H1 (cell line): ENCODE measurements around the gene UTP25. TPM values are rescaled to one million over a fixed set of nuclear protein-coding genes. Genes with fewer than 3 reads are reported as not detected.
A peak's percentile ranks its signal among the peaks of the same experiment; 100 is the strongest.

ENCODE experiments used
- CTCF ChIA-PET: fragments of 300-600 bp; sonication (Branson Sonifier 250); formaldehyde crosslinking; loops from one replicate; lab custom pipeline; 2021; ENCODE audit not compliant: partially characterized antibody; lab: Charles Lee
- POLR2A ChIA-PET: fragments of 300-600 bp; sonication (Branson Sonifier 250); formaldehyde crosslinking; loops from one replicate; lab custom pipeline; 2021; ENCODE audit warnings: inconsistent platforms; ENCODE audit not compliant: partially characterized antibody; lab: Charles Lee
- DNase-seq, 2 experiments: peaks; one replicate each; pipeline versions ENCODE4 v3.0.0 to v3.0.0-alpha.2; 2010 to 2022; ENCODE audit warnings: low spot score in 2 of 2, low read depth in 1 of 2, mixed read lengths in 1 of 2
- FAIRE-seq: peaks from 2 replicates; lab custom pipeline; 2011; peaks lifted over from hg19 to GRCh38; lab: Jason Lieb, UNC
- H2AFZ ChIP-seq: 2 replicates; pipeline ENCODE4 v1.8.1; 2012; ENCODE audit warnings: low read length, inconsistent platforms
- H2AK5ac ChIP-seq: 2 replicates; pipeline ENCODE4 v1.6.1; 2013; ENCODE audit warnings: low read depth, low read length
- H2BK120ac ChIP-seq: replicated peaks from 2 replicates; pipeline ENCODE3; 2013; ENCODE audit warnings: low read depth, low read length, inconsistent platforms
- H2BK12ac ChIP-seq: 2 replicates; pipeline ENCODE4 v1.6.1; 2013; ENCODE audit warnings: low read depth, low read length
- H2BK15ac ChIP-seq: 2 replicates; pipeline ENCODE4 v1.6.1; 2013; ENCODE audit warnings: low read length
- H2BK20ac ChIP-seq: 2 replicates; pipeline ENCODE4 v1.6.1; 2013; ENCODE audit warnings: low read length
- H2BK5ac ChIP-seq: 2 replicates; pipeline ENCODE4 v1.6.1; 2013; ENCODE audit warnings: low read depth, low read length
- H3K14ac ChIP-seq: 2 replicates; pipeline ENCODE4 v1.6.1; 2013; ENCODE audit warnings: inconsistent platforms; ENCODE audit not compliant: insufficient read length
- H3K18ac ChIP-seq: 2 replicates; pipeline ENCODE4 v1.6.1; 2013; ENCODE audit warnings: low read length; ENCODE audit errors: extremely low read depth
- H3K23ac ChIP-seq: 2 replicates; pipeline ENCODE4 v1.6.1; 2013; ENCODE audit warnings: inconsistent platforms; ENCODE audit not compliant: insufficient read length
- H3K23me2 ChIP-seq: 2 replicates; pipeline ENCODE4 v1.6.1; 2013; ENCODE audit warnings: low read depth, low read length
- H3K27ac ChIP-seq: 2 replicates; pipeline ENCODE4 v1.6.1; 2011; ENCODE audit warnings: low read depth, low read length, inconsistent platforms
- H3K27me3 ChIP-seq, 4 experiments: replicated peaks in 1 of 4; 1 replicate in 1 of 4; 2 replicates in 3 of 4; pipeline versions ENCODE4 v1.6.1 to v1.8.1; 2011 to 2013; ENCODE audit warnings: low read length in 3 of 4, mild to moderate bottlenecking in 3 of 4, inconsistent platforms in 2 of 4, mixed read lengths in 2 of 4, moderate library complexity in 1 of 4; ENCODE audit not compliant: control insufficient read depth in 3 of 4, insufficient read depth in 3 of 4; ENCODE audit errors: extremely low read depth in 1 of 4
- H3K36me3 ChIP-seq, 4 experiments: 2 replicates each; pipeline versions ENCODE4 v1.6.1 to v1.8.1; 2011 to 2013; ENCODE audit warnings: mild to moderate bottlenecking in 4 of 4, low read length in 3 of 4, moderate library complexity in 2 of 4, control low read depth in 1 of 4, inconsistent platforms in 1 of 4; ENCODE audit not compliant: insufficient read depth in 4 of 4, control insufficient read depth in 2 of 4
- H3K4ac ChIP-seq: replicated peaks from 2 replicates; pipeline ENCODE3; 2013; ENCODE audit warnings: low read length, low read depth, mixed read lengths, inconsistent platforms; ENCODE audit not compliant: insufficient read length
- H3K4me1 ChIP-seq, 4 experiments: replicated peaks in 1 of 4; 1 replicate in 1 of 4; 2 replicates in 3 of 4; pipeline versions ENCODE4 v1.6.1 to v1.8.1; 2011 to 2013; ENCODE audit warnings: low read length in 3 of 4, inconsistent platforms in 2 of 4, mixed read lengths in 1 of 4; ENCODE audit not compliant: insufficient read depth in 4 of 4, control insufficient read depth in 3 of 4
- H3K4me2 ChIP-seq, 2 experiments: 2 replicates each; pipeline versions ENCODE4 v1.6.1 to v1.8.1; 2011 to 2013; ENCODE audit warnings: low read depth in 2 of 2, low read length in 2 of 2, control low read depth in 1 of 2, inconsistent platforms in 1 of 2, mild to moderate bottlenecking in 1 of 2; ENCODE audit not compliant: insufficient read depth in 1 of 2
- H3K4me3 ChIP-seq, 4 experiments: fragments of 200-600, 300-600 bp in 1 of 4; sonication (generic), shearing (Covaris generic), sonication (Bioruptor Twin) in 1 of 4; 2 replicates each; pipeline versions ENCODE4 v1.5.1 to v1.8.1; 2011 to 2016; ENCODE audit warnings: low read length in 4 of 4, low read depth in 3 of 4, control low read depth in 2 of 4, inconsistent platforms in 2 of 4, mild to moderate bottlenecking in 2 of 4, mixed read lengths in 1 of 4, moderate library complexity in 1 of 4; ENCODE audit not compliant: insufficient read depth in 2 of 4; ENCODE audit errors: extremely low read depth in 1 of 4
- H3K56ac ChIP-seq: replicated peaks from 2 replicates; pipeline ENCODE3; 2013; ENCODE audit warnings: low read depth, mild to moderate bottlenecking, mixed read lengths, low read length, inconsistent platforms; ENCODE audit not compliant: insufficient read length
- H3K79me1 ChIP-seq: 2 replicates; pipeline ENCODE4 v1.6.1; 2013; ENCODE audit warnings: low read depth, low read length, control low read depth
- H3K79me2 ChIP-seq, 2 experiments: 2 replicates each; pipeline versions ENCODE4 v1.6.1 to v1.8.1; 2012 to 2013; ENCODE audit warnings: low read length in 2 of 2, mild to moderate bottlenecking in 2 of 2, inconsistent platforms in 1 of 2; ENCODE audit not compliant: insufficient read depth in 2 of 2, control insufficient read depth in 1 of 2
- H3K9ac ChIP-seq, 4 experiments: replicated peaks in 1 of 4; 1 replicate in 1 of 4; 2 replicates in 3 of 4; pipeline versions ENCODE4 v1.6.1 to v1.8.1; 2011 to 2013; ENCODE audit warnings: low read depth in 3 of 4, low read length in 3 of 4, control low read depth in 2 of 4, mild to moderate bottlenecking in 2 of 4, moderate library complexity in 2 of 4, inconsistent platforms in 1 of 4; ENCODE audit errors: extremely low read depth in 1 of 4
- H3K9me3 ChIP-seq, 2 experiments: 2 replicates each; pipeline versions ENCODE4 v1.6.1 to v1.8.1; 2012 to 2013; ENCODE audit warnings: mild to moderate bottlenecking in 2 of 2, moderate library complexity in 2 of 2, control low read depth in 1 of 2, inconsistent platforms in 1 of 2, low read depth in 1 of 2, low read length in 1 of 2, mixed read lengths in 1 of 2; ENCODE audit not compliant: insufficient read depth in 2 of 2
- H4K20me1 ChIP-seq, 2 experiments: replicated peaks in 1 of 2; 2 replicates each; pipeline versions ENCODE3 to v1.8.1; 2011 to 2013; ENCODE audit warnings: inconsistent platforms in 2 of 2, low read length in 2 of 2, mild to moderate bottlenecking in 1 of 2; ENCODE audit not compliant: insufficient read depth in 2 of 2, control insufficient read depth in 1 of 2
- H4K5ac ChIP-seq: 2 replicates; pipeline ENCODE4 v1.6.1; 2013; ENCODE audit warnings: low read length, low read depth, mixed read lengths, inconsistent platforms; ENCODE audit not compliant: insufficient read length
- H4K8ac ChIP-seq: 2 replicates; pipeline ENCODE4 v1.8.0; 2013; ENCODE audit warnings: mild to moderate bottlenecking, moderate library complexity, low read length, inconsistent platforms; ENCODE audit not compliant: insufficient read depth; ENCODE audit errors: extremely low read depth
- H4K91ac ChIP-seq: replicated peaks from 2 replicates; pipeline ENCODE3; 2013; ENCODE audit warnings: low read length, mixed read lengths, inconsistent platforms; ENCODE audit not compliant: insufficient read length
- CTBP2 ChIP-seq: IDR thresholded peaks from 2 replicates; pipeline ENCODE4 v1.7.0; 2011; ENCODE audit warnings: borderline replicate concordance, mild to moderate bottlenecking, moderate library complexity, mixed read lengths, low read length; ENCODE audit not compliant: insufficient read depth, insufficient read length
- JUND ChIP-seq: IDR thresholded peaks from 2 replicates; pipeline ENCODE4 v1.6.1; 2011; ENCODE audit warnings: mild to moderate bottlenecking, improper control_type of control experiment, low read length
- POLR2AphosphoS5 ChIP-seq: IDR thresholded peaks from 2 replicates; pipeline ENCODE4 v1.6.1; 2011; ENCODE audit warnings: low read depth, low read length
- RXRA ChIP-seq: IDR thresholded peaks from 2 replicates; pipeline ENCODE4 v1.6.1; 2011; ENCODE audit warnings: low read depth, mild to moderate bottlenecking, low read length, moderate library complexity; ENCODE audit not compliant: insufficient read depth
- WGBS, 2 experiments: shearing (Covaris generic) in 1 of 2; methylation state at CpG; one replicate each; pipeline versions ENCODE4 v1.1.6 to v1.1.7; 2013 to 2015; ENCODE audit warnings: low lambda C conversion rate in 2 of 2, mixed read lengths in 2 of 2, inconsistent platforms in 1 of 2, low coverage in 1 of 2, missing lambda C conversion rate in 1 of 2; ENCODE audit not compliant: insufficient replicate concordance in 2 of 2, insufficient coverage in 1 of 2, insufficient read length in 1 of 2; ENCODE audit errors: extremely low coverage in 1 of 2, missing lambda C conversion rate in 1 of 2; 5-methylcytosine and 5-hydroxymethylcytosine counted together
- long read RNA-seq, 2 experiments: library from RNA in 1 of 2; library from capped mRNA in 1 of 2; stranded (forward); transcript quantifications; one replicate each; pipeline ENCODE4 v2.0.0, GENCODE V29; 2021; ENCODE audit warnings: inconsistent platforms in 1 of 2
- polyA minus RNA-seq, 3 experiments: library from RNA; depleted of rRNA, polyadenylated mRNA; stranded (reverse); fragments of >200 nt; gene quantifications; 1 replicate in 2 of 3; 2 replicates in 1 of 3; pipeline ENCODE4 v1.2.3, GENCODE V29; 2011
- polyA plus RNA-seq, 7 experiments: library from polyadenylated mRNA; depleted of rRNA in 3 of 7; stranded (reverse) in 5 of 7; unstranded in 2 of 7; fragments of >200 nt in 5 of 7; fragments of 200-250 nt in 2 of 7; gene quantifications; 1 replicate in 5 of 7; 2 replicates in 1 of 7; 4 replicates in 1 of 7; pipeline versions ENCODE4 v1.2.1 to v1.2.3, GENCODE V29; 2011 to 2013; ENCODE audit warnings: missing spikeins in 2 of 7, mixed read lengths in 2 of 7
- total RNA-seq: library from RNA; stranded (reverse); fragmentation: NEBNext Ultra II Directional; extraction: Animal tissue kit (Norgen Biotek cat#: 25700); gene quantifications from 2 replicates; pipeline ENCODE4 v1.2.1, GENCODE V29; 2021

Gene UTP25, protein sequence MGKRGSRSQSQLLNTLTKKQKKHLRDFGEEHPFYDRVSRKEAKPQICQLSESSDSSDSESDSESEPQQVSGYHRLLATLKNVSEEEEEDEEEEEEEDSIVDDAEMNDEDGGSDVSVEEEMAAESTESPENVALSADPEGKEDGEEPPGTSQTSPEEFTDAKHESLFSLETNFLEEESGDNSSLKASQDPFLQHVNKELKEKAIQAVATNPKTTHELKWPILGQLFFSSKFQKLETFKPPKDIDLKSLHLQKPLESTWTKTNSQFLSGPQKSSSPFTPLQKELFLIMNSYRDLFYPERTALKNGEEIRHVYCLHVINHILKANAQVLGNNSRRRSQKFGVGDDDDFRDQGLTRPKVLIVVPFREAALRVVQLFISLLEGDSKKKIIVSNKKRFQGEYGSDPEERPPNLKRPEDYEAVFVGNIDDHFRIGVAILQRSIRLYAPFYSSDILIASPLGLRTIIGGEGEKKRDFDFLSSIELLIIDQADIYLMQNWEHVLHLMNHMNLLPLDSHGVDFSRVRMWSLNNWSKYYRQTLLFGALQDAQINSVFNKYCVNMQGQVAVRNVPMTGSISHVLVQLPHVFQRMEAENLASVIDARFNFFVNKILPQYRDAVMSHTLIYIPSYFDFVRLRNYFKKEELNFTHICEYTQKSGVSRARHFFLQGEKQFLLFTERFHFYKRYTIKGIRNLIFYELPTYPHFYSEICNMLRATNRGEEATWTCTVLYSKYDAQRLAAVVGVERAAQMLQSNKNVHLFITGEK
- 7.6 and 7.7 TPM in 2 replicates for total RNA-seq
- polyA plus RNA-seq (2011; rRNA removed): 2.7 and 4.0 TPM in 2 replicates
- polyA plus RNA-seq (2011; cell fraction: cytosol; rRNA removed): 4.0 TPM
- 3.3 TPM for polyA plus RNA-seq (2011; cell fraction: nucleus; rRNA removed)
- polyA plus RNA-seq (2012, experiment 1 of 2): 3.5 to 5.8 TPM (median 4.3 TPM) in 4 replicates
- 0.47 TPM for polyA plus RNA-seq (2012, experiment 2 of 2)
- 4.3 TPM for polyA plus RNA-seq (2013, experiment 1 of 2)
- 4.2 TPM for polyA plus RNA-seq (2013, experiment 2 of 2)
- polyA minus RNA-seq (2011; rRNA and poly(A)+ RNA removed): 9.7 and 10.1 TPM in 2 replicates
- 4.1 TPM for polyA minus RNA-seq (2011; cell fraction: cytosol; rRNA and poly(A)+ RNA removed)
- 14.2 TPM for polyA minus RNA-seq (2011; cell fraction: nucleus; rRNA and poly(A)+ RNA removed)
- long read RNA-seq, experiment 1, partial matches to known transcripts: 9 of 12 reads
- long read RNA-seq, experiment 1, other reads (novel, unspliced or antisense): 3 of 12 reads
- long read RNA-seq, experiment 2, full-length matches to known transcripts: 7 of 8 reads
- long read RNA-seq, experiment 2, partial matches to known transcripts: 1 of 8 reads
- long read RNA-seq, experiment 2, other reads (novel, unspliced or antisense): 0 of 8 reads

DNA sequence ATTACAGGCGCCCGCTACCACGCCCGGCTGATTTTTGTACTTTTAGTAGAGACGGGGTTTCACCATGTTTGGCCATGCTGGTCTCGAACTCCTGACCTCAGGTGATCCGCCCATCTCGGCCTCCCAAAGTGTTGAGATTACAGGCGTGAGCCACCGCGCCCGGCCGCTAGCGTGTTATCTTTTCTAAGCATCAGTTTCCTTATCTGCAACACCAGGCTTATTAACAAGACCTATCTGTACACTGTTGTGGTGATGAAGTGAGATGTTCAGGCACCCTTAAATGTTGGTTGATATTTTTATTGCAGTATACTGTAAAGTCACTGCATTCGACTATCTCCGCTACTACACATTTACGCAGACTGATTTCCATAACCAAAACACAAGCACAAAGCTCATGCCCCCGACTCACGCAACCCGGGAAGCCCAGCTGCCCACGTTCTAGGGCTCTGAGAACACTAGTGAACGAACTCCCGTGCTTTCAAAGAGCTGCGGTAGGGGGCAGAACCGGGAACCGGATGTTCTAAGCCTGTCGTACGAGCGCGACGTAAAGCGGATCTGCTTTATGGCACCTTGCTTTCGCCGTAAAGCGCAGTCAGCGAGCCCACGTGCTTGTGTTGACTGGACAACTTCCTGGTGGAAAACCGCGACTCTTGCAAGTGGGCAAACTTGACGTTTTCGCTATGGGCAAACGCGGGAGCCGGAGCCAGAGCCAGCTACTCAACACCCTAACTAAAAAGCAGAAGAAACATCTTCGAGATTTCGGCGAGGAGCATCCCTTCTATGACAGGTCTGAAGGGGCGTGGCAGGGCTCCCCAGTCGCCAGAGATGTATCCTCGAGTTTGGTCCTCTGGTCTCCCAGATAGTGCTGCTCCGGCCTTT, at the start of gene UTP25:
UTP25 (plus strand) TSS at position 589 of the 879 bp plus-strand sequence; CDS start at position 681, 92 bp downstream.
- DNase-seq: peak; percentile 81 to 95
- WGBS, 2 experiments: 23% methylated on average over 48 of the region's 51 CpGs; no CpG with 5 or more reads in 1 of the 2 experiments
- CTCF ChIA-PET: interaction anchor here (0.7 to 11.7 kb wide), 12 partner anchors 10 to 165 kb away, joined by 3 to 254 read pairs (median 3); partner anchors contain the start of gene IRF6
- peak within 1 kb of the TSS; percentile 76 for H4K5ac ChIP-seq
- H2BK120ac ChIP-seq: no peak within 1 kb of the TSS
- H2AK5ac ChIP-seq: no peak within 1 kb of the TSS
- H2BK20ac ChIP-seq: no peak within 1 kb of the TSS
- peak within 1 kb of the TSS; percentile 76 to 97 (median 95) for H3K4me3 ChIP-seq
- no peaks in the 10 kb centered on the region for H4K20me1 ChIP-seq
- H3K4me2 ChIP-seq: peak within 1 kb of the TSS; percentile 27 to 65
- no peak within 1 kb of the TSS for H2BK5ac ChIP-seq
- peaks cover 0 to 10% of the 10 kb centered on the region in 2 experiments; a peak in 2 of 4 replicates for H3K79me2 ChIP-seq
- no peak within 1 kb of the TSS; the same call in 1 of the 2 replicates for H4K8ac ChIP-seq
- no peak within 1 kb of the TSS for H3K14ac ChIP-seq
- no peaks in the 10 kb centered on the region for H3K27me3 ChIP-seq
- no peaks in the 10 kb centered on the region for H3K23me2 ChIP-seq
- peak within 1 kb of the TSS in 3 of 4 experiments; percentile 40 to 47 (median 47); a peak in 5 of 7 replicates for H3K9ac ChIP-seq
- H3K23ac ChIP-seq: no peak within 1 kb of the TSS
- no peaks in the 10 kb centered on the region for H3K4me1 ChIP-seq
- no peak within 1 kb of the TSS for H3K27ac ChIP-seq
- no peak within 1 kb of the TSS for H3K4ac ChIP-seq
- peak; percentile 88 for FAIRE-seq
- H2AFZ ChIP-seq: peak within 1 kb of the TSS; percentile 98
- H3K36me3 ChIP-seq: peaks cover 3 to 16% (median 9%) of the 10 kb centered on the region in 4 experiments; a peak in 6 of 8 replicates
- H3K9me3 ChIP-seq: no peaks in the 10 kb centered on the region
- H2BK12ac ChIP-seq: no peak within 1 kb of the TSS
- H3K18ac ChIP-seq: no peak within 1 kb of the TSS; the same call in 1 of the 2 replicates
- POLR2A ChIA-PET: interaction anchor here (1.0 to 1.2 kb wide), 2 partner anchors 12 to 20 kb away, joined by 3 read pairs; no protein-coding TSS in a partner anchor
- H4K91ac ChIP-seq: no peak within 1 kb of the TSS
- no peak within 1 kb of the TSS for H2BK15ac ChIP-seq
- H3K79me1 ChIP-seq: no peaks in the 10 kb centered on the region
- H3K56ac ChIP-seq: no peak within 1 kb of the TSS
- TF ChIP-seq POLR2AphosphoS5: 0 out of 2 replicates have a peak, but pooled peaks have one; percentile 48
- no peak for TF ChIP-seq CTBP2
- no peak for TF ChIP-seq RXRA
- no peak for TF ChIP-seq JUND
